ENCODE data around the gene PITPNM3. TPM values are rescaled to one million over a fixed set of nuclear protein-coding genes. Genes with fewer than 3 reads are reported as not detected.

PITPNM3 gene
- total RNA-seq, 1 donor from 2014 or later = 20.1 TPM

GRCh38 chr17:6476810-6477179 lies 79.6 kb downstream of the PITPNM3 start:
- ATAC-seq = peak; percentile 12

- ATAC-seq = peak; percentile 18
Measured at GRCh38 chr17:6476076-6476809, 80.1 kb downstream of the PITPNM3 start.

- no peak for ATAC-seq
Measured at GRCh38 chr17:6475411-6475810, 80.9 kb downstream of the PITPNM3 start.

DNA sequence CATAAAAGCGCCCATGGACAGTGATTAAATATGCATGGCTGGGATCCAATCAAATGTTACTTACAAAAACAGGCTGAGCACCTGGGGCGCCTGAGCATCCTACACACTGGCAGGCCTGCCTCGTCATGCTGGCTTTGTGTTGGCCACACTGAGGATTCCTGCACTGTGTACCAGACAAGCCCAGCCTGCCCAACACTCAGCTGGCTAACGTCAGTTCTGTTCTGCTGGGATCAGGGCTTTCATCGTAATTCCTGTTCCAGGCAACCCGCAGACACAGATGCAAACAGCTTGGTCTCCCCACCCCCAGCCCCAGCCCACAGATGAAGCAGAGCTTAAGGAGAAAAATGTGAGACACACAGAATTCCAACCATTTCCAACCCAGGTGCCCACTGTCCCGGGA lies 81.4 kb downstream of the PITPNM3 start:
- peak; percentile 80 for ATAC-seq

GRCh38 chr17:6474376-6474775 lies 82.0 kb downstream of the PITPNM3 start:
- ATAC-seq = no peak

DNA sequence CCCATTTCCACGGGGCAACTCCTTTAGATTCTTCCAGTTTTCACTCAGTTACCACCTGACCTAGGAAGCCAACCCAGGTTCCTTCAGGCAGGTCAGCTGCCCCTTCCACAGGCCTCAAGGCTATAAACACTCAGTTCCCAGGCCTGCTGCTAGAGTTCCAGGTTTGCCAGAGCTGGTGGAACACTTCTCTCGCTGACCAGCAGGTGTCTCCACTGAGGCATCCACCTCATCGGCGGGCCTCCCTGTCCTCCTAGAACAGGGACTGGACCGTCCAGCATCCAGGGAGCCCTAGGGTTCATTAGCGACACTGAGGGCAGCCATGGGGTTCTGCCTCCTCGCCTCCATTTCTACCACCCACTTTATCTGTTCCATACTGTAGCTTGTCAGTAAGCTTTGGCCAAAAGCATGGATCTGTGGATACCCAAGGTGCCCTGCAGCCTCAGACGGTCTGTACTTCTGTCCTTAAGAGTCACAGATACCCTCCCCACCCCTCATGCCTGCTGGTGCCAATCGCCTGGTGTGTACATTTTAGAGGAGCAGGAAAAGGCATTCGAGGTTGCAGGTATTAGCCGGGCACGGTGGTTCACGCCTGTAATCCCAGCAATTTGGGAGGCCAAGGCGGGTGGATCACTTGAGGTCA lies 83.1 kb downstream of the PITPNM3 start:
- ATAC-seq = peak; percentile 51

DNA sequence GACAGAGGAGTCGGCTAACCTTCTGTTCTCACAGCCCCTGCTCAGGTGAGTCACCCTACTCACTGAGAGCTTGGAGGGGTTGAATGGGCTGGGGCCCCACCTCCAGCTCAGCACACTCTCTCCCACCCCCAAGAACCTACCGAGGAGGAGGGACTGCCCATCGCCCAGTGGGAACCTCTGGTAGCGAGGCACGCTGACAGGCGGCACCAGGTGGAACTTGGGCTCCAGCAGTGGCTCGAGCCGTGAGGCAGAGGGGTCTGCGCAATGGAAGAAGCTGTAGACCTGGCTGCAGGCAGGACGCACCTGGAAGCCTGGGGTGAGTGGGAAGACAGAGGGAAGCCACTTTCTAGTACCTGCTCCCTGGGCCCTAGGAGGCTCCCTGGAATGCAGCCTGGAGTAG lies 83.8 kb downstream of the PITPNM3 start:
- no peak for ATAC-seq

DNA sequence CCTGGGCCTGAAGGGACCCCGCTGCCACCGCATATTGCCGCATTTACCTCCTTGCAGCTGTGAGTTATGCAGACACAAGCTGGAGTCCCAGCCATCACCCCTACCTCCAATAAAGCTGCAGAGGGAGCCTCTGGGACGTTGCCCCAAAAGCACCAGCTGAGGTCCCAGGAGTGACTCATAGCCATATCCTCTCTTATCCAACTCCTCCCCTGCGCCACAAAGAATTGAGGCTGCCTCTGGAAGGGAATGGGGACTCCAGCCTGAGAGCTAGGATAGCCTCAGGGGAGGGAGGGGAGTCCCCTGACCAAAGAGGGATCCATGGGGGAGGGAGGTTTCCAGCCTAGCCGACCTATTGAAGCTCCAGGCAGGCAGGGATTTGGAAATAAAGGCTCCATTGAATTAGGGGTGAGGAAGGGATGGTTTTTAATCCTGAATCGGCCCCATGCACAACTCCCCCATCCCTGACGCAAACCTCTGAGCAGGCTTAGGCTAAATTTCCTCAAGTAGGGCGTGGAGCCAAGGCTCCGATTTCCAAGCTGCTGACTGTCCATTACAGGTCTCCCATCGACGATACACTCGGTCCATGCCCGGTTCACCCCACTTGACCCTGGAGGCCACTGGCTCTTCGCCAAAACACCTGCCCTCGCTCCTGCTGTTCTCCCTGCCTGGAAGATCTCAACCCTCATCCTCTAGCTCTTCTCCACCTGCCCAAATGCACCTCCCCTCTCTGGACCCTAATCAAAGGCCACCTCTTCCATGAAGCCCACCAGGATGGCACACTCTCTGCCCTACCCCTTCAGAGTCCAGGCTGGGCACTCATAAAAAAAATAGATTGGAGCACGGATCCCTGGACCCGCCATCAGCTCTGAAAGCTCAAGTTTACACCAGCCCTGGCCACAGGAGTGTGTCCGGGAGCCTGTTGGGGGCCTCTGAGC lies 84.6 kb downstream of the PITPNM3 start:
- no peak for ATAC-seq

GRCh38 chr17:6470751-6471521 lies 85.4 kb downstream of the PITPNM3 start:
- ATAC-seq = no peak

DNA sequence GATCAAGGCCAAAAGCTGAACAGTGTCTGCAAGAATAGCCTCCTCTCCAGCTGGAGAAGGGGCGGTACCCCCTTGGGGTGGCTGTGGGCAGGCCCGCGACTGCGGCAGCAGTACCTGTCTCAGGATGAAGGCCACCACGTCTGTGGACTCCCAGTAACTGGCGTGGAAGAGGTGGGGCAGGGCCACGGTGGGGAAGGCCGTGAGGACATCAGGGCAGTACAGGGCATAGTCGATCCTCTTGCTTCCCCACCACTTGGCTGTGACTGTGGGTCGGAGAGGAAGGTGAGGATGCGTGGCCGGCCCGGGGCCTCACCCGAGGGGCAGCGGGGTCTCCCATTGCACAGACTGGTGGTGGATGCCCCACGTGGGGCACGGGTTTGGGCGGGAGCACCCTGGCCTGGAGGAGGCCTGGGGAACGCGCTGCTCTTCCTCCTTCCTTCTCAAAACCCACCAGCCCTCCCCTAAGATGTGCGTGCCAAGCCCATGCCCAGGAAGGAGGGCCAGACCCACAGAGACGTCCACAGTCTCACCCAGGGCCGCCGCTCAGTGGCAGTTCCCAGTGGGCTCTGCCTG lies 86.1 kb downstream of the PITPNM3 start:
- ATAC-seq = no peak

DNA sequence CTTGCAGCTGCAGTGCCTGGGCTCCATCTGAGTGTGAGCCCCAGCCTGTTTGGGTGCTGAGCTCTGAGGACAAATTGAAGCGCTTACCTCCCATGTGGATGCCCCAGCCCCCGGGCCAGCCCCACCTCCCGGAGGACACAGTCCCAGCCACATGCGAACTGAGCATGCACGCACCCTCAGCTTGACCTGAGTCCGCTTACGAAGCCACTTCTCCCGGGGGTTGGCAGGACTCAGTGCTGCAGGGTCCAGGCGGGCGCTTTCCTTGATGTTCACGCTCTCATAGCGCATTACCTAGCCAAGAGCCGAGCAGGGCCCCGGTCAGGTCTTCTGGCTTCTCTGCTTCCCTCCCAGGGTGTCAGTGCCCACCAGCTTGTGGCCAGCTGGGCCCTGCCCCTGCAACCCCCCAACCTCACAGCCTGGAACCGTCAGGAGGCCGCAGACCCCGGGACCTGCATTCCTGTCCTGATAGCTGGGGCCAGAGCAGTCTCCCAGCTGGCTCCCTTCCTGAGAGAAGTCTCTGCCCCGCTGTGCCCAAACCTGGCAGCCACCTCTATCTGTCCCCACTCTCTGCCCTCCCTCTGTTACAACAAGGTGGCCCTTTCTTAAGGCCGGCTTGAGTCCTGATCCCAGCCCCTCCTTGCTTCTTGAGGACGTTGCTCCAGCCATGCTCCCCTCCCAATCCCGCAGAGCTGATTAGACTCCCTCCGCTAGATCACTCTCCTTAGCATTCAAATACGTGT lies 88.1 kb downstream of the PITPNM3 start:
- ATAC-seq = no peak

- ATAC-seq = no peak
Measured at GRCh38 chr17:6467567-6467966, 88.8 kb downstream of the PITPNM3 start.

DNA sequence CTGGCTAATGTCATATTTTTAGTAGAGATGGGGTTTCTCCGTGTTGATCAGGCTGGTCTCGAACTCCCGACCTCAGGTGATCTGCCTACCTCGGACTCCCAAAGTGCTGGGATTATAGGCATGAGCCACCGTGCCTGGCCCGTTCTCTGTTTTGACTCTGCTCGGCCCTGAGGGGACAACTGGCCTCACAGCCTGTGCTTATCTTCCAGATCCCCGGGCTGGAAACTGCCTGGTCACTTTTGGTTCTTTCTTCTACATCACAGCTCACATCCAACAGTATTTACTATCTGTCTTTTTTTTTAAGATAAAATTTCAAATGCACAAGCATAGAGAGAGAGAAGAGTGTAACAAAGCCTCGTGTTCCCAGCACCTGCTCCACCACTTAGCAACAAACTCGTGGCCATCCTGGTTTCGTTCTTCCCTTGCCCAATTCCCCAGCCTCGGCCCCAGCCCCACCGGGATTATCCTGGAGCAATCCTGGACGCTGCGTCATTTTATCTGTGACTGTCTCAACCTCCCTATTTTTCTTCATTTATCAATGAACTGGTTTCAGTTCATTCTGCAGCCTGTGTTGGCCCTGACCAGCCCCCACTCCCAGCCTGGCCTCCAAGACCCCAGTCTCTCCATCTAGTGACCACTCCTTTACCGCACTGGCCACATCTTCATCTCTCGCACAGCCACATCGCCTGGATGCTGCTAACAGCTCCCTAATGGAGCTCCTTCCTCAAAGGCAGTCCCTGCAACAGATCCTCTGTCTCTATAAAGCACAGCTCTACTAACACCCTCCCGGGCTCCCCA lies 91.0 kb downstream of the PITPNM3 start:
- no peak for ATAC-seq

DNA sequence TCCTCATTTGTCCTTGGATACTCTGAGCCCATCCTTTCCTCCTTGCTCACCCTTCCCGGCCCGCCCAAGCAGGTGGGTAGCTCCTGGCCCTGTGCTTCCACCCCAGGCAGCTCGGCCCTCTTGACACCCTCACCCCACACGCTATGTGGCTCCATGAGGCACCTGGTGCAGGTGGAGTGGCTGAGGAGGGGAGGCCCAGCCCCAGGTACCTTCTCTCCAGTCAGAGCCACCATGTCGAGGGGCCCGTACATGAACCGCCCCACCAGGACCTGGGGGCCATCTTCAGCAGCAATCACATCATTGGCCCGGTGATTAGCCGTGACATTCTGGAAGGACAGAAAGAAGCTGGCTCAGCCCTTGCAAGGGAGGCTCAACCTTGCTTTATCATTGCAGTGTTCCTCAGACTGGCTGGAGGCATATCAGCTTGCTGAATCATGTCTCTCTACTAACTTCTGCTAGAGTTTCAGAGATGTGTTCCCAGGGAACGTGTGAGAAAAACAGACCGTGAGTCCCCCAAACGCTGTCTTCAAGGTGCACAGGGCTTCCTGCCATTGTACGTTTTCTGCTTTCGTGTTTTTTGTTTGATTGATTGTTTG lies 91.8 kb downstream of the PITPNM3 start:
- ATAC-seq = no peak

- ATAC-seq = no peak
Measured at GRCh38 chr17:6463616-6464445, 92.5 kb downstream of the PITPNM3 start.

- no peak for ATAC-seq
Measured at GRCh38 chr17:6462692-6463091, 93.7 kb downstream of the PITPNM3 start.

DNA sequence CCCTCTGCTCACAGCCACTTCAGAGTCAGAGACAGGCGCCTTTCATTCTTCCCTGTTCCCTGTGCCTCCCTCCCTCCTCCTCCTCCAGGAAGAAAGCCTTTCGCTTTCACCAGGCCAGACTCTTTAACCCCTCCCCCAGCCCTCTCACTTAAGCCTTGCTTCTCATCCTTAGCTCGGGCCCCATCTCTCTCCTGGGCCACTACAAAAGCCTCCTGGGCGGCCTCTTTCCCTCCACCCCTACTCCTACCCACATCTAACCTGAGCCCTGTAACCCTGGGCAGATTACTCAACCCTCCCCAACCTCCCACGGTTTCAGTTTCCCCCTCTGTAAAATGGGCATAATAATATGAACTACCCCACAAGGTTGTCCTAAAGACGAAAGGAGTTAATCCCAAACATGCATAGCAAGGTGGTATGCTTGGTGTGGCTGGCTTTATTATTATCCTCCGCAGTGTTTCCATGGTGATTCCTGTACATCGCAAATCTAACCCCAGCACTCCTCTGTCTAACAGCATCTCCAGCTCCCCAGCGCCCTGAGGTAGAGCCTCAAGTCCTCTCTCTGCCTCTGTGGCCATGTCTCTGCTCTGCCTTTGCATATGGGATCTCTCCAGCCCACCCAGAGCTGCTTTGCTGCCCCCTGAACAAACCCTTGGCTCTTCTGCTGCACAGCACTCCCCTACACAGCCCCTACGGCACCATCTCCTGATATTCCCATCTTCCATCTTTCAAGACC lies 94.4 kb downstream of the PITPNM3 start:
- no peak for ATAC-seq

GRCh38 chr17:6461246-6461645 lies 95.1 kb downstream of the PITPNM3 start:
- no peak for ATAC-seq

All from esophagus mucosa (tissue), 1 donor.